Ovary (tissue), 9 donors: Measurements from ENCODE around the gene PGP. TPM values are rescaled to one million over a fixed set of nuclear protein-coding genes. Genes with fewer than 3 reads are reported as not detected.

ENCODE experiments used
- DNase-seq, 5 donors: peaks; one replicate each; pipeline ENCODE4 v3.0.0-alpha.2; 2019 to 2020
- H3K27ac ChIP-seq, 2 donors: fragments of 200-600 bp; one replicate each; pipeline versions ENCODE4 v1.5.1 to v1.8.0; 2019 to 2022
- H3K27me3 ChIP-seq: fragments of 200-600 bp; one replicate; pipeline ENCODE4 v1.8.0; 2022
- H3K36me3 ChIP-seq: fragments of 200-600 bp; sonication (generic); one replicate; pipeline ENCODE4 v1.5.1; 2019
- H3K4me1 ChIP-seq: one replicate; pipeline ENCODE4 v1.8.1; 2013; ENCODE audit warnings: mild to moderate bottlenecking, moderate library complexity; ENCODE audit not compliant: insufficient read depth
- H3K4me3 ChIP-seq: fragments of 200-600 bp; sonication (generic); one replicate; pipeline ENCODE4 v1.5.1; 2017
- H3K9me3 ChIP-seq, 2 donors: fragments of 200-600 bp in 1 of 2; sonication (generic) in 1 of 2; one replicate each; pipeline versions ENCODE4 v1.5.1 to v1.8.1; 2013 to 2019; ENCODE audit warnings: mild to moderate bottlenecking in 1 of 2, moderate library complexity in 1 of 2
- EP300 ChIP-seq: sonication (generic); formaldehyde crosslinking; IDR thresholded peaks from one replicate; pipeline ENCODE4 v1.6.1; 2017; ENCODE audit warnings: antibody characterized with exemption
- POLR2A ChIP-seq: fragments of 450-650 bp; IDR thresholded peaks from one replicate; pipeline ENCODE4 v1.6.1; 2017; ENCODE audit warnings: antibody characterized with exemption, mild to moderate bottlenecking, moderate library complexity
- WGBS, 3 donors: extraction: QIAGEN DNeasy Blood & Tissue Kit in 1 of 3; methylation state at CpG; one replicate each; pipeline versions ENCODE4 v1.1.5 to v1.1.7; 2013 to 2017; 5-methylcytosine and 5-hydroxymethylcytosine counted together
- intact Hi-C, 4 donors: fragments of 100-400 bp; cut with DNase I; formaldehyde crosslinking; loops; one replicate each; pipeline versions ENCODE4 v1.11.0 to v1.15.1; 2022 to 2023
- polyA plus RNA-seq, 2 donors: library from polyadenylated mRNA; stranded (reverse); fragments of 200-250 nt in 1 of 2; fragments of 350-450 nt in 1 of 2; fragmentation: Illumina TruSeq in 1 of 2; extraction: RNeasy Lipid Tissue Mini Kit (QIAGEN cat#74804) in 1 of 2; gene quantifications; one replicate each; pipeline ENCODE4 v1.2.3, GENCODE V29; 2013 to 2014
- total RNA-seq, 7 donors: library from RNA; depleted of rRNA in 2 of 7; stranded (reverse); fragments of >200 nt in 2 of 7; fragmentation: NEBNext Ultra II Directional in 3 of 7; extraction: Animal tissue kit (Norgen Biotek cat#: 25700) in 3 of 7; gene quantifications; one replicate each; pipeline versions ENCODE4 v1.1.0 to v1.2.4, GENCODE V29; 2016 to 2023
- TF ChIP-seq, protein P1 (sequence below), 3 donors: fragments of 450-650 bp in 2 of 3; fragments of 200-600 bp in 1 of 3; IDR thresholded peaks; one replicate each; pipeline versions ENCODE4 v1.5.1 to v1.8.0; 2016 to 2022; ENCODE audit warnings: antibody characterized with exemption in 3 of 3, mild to moderate bottlenecking in 1 of 3
- donor health status: DM: no; HTN: no; CAD: no; lungs with moderate emphysema.
- donor health status: DM: no; HTN: no; CAD: no.
- donor health status: Bipolar disorder and iron deficiency.
- donor health status: DM: yes; HTN: yes; CAD: no.
- donor health status: DM: no; HTN: no; CAD: no.
- donor health status: DM: yes; HTN: yes; CAD: no.

Gene PGP
- total and polyA plus RNA-seq, 9 donors, result 2.5 to 12.3 (median 6.9) TPM

DNA sequence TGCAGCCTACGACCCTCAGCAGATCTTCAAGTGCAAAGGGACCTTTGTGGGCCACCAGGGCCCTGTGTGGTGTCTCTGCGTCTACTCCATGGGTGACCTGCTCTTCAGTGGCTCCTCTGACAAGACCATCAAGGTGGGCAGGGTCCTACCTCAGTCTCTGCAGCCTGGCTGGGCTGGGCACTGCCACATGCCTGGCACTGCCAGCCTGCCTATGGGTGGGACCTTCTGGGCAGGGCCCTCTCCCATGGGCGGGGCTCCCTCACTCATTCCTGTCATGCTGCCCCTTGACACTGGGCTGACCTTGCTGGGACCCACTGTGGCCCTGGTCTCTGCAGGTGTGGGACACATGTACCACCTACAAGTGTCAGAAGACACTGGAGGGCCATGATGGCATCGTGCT is 40.7 kb downstream of the PGP start:
- Histone ChIP-seq H3K27me3 (no peaks in the 10 kb centered on the region), H3K9me3 (no peaks in the 10 kb centered on the region), H3K4me1 (no peaks in the 10 kb centered on the region), H3K36me3 (no peaks in the 10 kb centered on the region), H3K4me3 (no peak overlapping the region), H3K27ac (no peak overlapping the region)
- WGBS, 3 donors, result 89 to 92% (median 89%) methylated on average over 4 of the region's 4 CpGs
- DNase-seq, result no peak
- TF ChIP-seq POLR2A (no peak), EP300 (no peak)
- TF ChIP-seq, protein P1, sequence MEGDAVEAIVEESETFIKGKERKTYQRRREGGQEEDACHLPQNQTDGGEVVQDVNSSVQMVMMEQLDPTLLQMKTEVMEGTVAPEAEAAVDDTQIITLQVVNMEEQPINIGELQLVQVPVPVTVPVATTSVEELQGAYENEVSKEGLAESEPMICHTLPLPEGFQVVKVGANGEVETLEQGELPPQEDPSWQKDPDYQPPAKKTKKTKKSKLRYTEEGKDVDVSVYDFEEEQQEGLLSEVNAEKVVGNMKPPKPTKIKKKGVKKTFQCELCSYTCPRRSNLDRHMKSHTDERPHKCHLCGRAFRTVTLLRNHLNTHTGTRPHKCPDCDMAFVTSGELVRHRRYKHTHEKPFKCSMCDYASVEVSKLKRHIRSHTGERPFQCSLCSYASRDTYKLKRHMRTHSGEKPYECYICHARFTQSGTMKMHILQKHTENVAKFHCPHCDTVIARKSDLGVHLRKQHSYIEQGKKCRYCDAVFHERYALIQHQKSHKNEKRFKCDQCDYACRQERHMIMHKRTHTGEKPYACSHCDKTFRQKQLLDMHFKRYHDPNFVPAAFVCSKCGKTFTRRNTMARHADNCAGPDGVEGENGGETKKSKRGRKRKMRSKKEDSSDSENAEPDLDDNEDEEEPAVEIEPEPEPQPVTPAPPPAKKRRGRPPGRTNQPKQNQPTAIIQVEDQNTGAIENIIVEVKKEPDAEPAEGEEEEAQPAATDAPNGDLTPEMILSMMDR (IDR thresholded peaks at IDR 0.05), result no peak
- intact Hi-C loops, result no loop called here

- TF ChIP-seq, protein P1 (IDR thresholded peaks at IDR 0.05), result no peak
- no peaks in the 10 kb centered on the region for H3K27me3 ChIP-seq
- H3K9me3 ChIP-seq, result no peaks in the 10 kb centered on the region
- H3K4me3 ChIP-seq, result no peak overlapping the region
- intact Hi-C loops, result no loop called here
- H3K4me1 ChIP-seq, result no peaks in the 10 kb centered on the region
- WGBS, 3 donors, result 87 to 92% (median 89%) methylated on average over 14 of the region's 14 CpGs
- H3K27ac ChIP-seq, result no peak overlapping the region
- DNase-seq, result no peak
- no peaks in the 10 kb centered on the region for H3K36me3 ChIP-seq
Observed at GRCh38 chr16:2173366-2173765, 41.3 kb downstream of the PGP start.

DNA sequence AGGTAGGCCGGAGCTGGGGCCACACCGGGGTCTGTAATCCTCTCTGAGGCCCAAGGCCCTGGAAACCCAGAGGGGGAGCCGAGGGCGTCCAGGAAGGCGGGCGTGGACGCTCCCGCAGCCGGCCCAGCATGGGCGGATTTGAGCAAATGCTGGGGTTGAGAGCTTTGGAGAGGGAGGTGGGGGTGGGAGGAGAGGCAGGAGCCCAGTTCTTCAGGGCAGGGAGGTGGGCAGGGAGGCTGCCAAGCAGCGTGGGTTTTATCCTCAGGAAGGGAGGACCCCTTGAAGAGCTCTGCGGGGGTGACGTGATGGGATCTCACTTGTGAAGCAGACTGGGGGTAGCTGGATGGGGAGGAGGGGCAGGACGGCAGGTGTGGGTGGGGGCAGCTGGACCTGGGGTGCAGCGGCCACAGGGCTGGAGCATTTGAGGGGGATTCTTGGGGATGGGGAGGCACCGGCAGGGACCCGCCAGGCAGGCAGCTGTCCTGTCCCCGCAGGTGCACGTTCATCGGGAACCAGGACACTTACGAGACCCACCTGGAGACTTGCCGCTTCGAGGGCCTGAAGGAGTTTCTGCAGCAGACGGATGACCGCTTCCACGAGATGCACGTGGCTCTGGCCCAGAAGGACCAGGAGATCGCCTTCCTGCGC is 41.8 kb downstream of the PGP start:
- Histone ChIP-seq H3K36me3 (no peaks in the 10 kb centered on the region), H3K4me1 (no peaks in the 10 kb centered on the region), H3K27ac (no peak overlapping the region), H3K27me3 (no peaks in the 10 kb centered on the region), H3K4me3 (no peak overlapping the region), H3K9me3 (no peaks in the 10 kb centered on the region)
- TF ChIP-seq, protein P1 (IDR thresholded peaks at IDR 0.05), result no peak
- TF ChIP-seq EP300 (no peak), POLR2A (no peak)
- no peak for DNase-seq
- 87 to 89% (median 87%) methylated on average over 29 of the region's 29 CpGs for WGBS, 3 donors
- intact Hi-C loops, result no loop called here

DNA sequence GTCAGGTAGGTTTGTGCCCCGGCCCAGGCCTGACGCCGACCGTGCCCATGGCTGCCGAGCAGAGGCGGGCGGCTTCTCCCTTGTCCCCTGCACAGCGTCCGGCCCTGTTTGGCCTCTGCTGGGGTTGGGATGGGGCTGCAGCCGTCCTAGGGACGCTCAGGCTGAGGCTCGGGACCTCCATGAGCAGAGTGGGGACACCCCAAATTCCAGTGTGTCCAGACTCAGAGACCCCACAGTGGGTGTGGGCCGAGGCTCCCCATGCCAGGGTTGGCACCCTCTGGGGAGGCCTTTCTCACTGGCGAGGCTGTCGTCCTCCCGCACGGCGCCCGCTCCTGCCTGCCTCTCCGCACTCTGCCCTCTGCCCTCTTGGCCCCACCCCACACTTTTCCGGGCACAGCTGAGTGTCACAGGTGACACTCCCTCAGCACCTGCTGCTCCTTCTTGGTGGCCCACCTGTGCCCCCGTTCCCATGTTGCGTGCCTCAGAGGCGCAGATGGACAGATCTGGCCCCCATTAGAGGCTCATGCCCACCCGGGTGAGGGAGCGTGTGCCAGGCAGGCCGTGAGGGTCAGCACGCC is 43.0 kb downstream of the PGP start:
- Histone ChIP-seq H3K9me3 (no peaks in the 10 kb centered on the region), H3K36me3 (no peaks in the 10 kb centered on the region), H3K4me3 (no peak overlapping the region), H3K4me1 (no peaks in the 10 kb centered on the region), H3K27me3 (no peaks in the 10 kb centered on the region), H3K27ac (no peak overlapping the region)
- DNase-seq, result no peak
- 90 to 95% (median 93%) methylated on average over 28 of the region's 28 CpGs for WGBS, 3 donors
- TF ChIP-seq POLR2A, result no peak
- no peak for TF ChIP-seq EP300
- TF ChIP-seq, protein P1 (IDR thresholded peaks at IDR 0.05), result no peak
- intact Hi-C loops, result no loop called here
